Activated CD8-positive, alpha-beta T cell treated with anti-CD3 and anti-CD28 coated beads for 36 hours (primary cell): ENCODE data around the gene TPM1. TPM values are rescaled to one million over a fixed set of nuclear protein-coding genes. Genes with fewer than 3 reads are reported as not detected.

Experiments
- ATAC-seq: fragments of 200-7000 bp; cut with Tn5 transposase; one replicate; pipeline ENCODE4 v1.10.0; 2021; ENCODE audit warnings: mild to moderate bottlenecking, moderate library complexity
- CTCF ChIA-PET: fragments of 350-600 bp; sonication (Branson Sonifier 250); formaldehyde crosslinking; loops from one replicate; lab custom pipeline; 2021; ENCODE audit warnings: antibody characterized with exemption; lab: Charles Lee
- POLR2A ChIA-PET: fragments of 350-600 bp; sonication (Branson Sonifier 250); formaldehyde crosslinking; loops from one replicate; lab custom pipeline; 2021; ENCODE audit warnings: antibody characterized with exemption; lab: Charles Lee
- DNase-seq: peaks from one replicate; pipeline ENCODE4 v3.0.0-alpha.2; 2020
- H3K27ac Mint-ChIP-seq: one replicate; pipeline ENCODE4 v1.8.0; 2021; ENCODE audit warnings: mild to moderate bottlenecking, mixed read lengths
- H3K27me3 Mint-ChIP-seq: one replicate; pipeline ENCODE4 v1.8.0; 2021; ENCODE audit warnings: mixed read lengths
- H3K36me3 Mint-ChIP-seq: one replicate; pipeline ENCODE4 v1.8.0; 2021; ENCODE audit warnings: low read depth, mixed read lengths
- H3K4me1 Mint-ChIP-seq: one replicate; pipeline ENCODE4 v1.8.0; 2021; ENCODE audit warnings: low read depth, mixed read lengths
- H3K4me3 Mint-ChIP-seq: one replicate; pipeline ENCODE4 v1.8.0; 2021; ENCODE audit warnings: mild to moderate bottlenecking, moderate library complexity, mixed read lengths
- H3K9me3 Mint-ChIP-seq: one replicate; pipeline ENCODE4 v1.8.0; 2021; ENCODE audit warnings: mixed read lengths
- intact Hi-C: fragments of 100-400 bp; cut with micrococcal nuclease; formaldehyde crosslinking; loops from one replicate; pipeline ENCODE4 v1.10.0; 2022
- total RNA-seq, 2 experiments: library from RNA; stranded (reverse); gene quantifications; one replicate each; pipeline ENCODE4 v1.2.3, GENCODE V29; 2021
- TF ChIP-seq, protein P1 (sequence below): fragments of 200-600 bp; IDR thresholded peaks from one replicate; pipeline ENCODE4 v1.8.0; 2022; ENCODE audit warnings: antibody characterized with exemption, mild to moderate bottlenecking

The TPM1 gene
- total RNA-seq, 2 experiments from 2014 or later = 6.0 to 6.3 TPM

DNA sequence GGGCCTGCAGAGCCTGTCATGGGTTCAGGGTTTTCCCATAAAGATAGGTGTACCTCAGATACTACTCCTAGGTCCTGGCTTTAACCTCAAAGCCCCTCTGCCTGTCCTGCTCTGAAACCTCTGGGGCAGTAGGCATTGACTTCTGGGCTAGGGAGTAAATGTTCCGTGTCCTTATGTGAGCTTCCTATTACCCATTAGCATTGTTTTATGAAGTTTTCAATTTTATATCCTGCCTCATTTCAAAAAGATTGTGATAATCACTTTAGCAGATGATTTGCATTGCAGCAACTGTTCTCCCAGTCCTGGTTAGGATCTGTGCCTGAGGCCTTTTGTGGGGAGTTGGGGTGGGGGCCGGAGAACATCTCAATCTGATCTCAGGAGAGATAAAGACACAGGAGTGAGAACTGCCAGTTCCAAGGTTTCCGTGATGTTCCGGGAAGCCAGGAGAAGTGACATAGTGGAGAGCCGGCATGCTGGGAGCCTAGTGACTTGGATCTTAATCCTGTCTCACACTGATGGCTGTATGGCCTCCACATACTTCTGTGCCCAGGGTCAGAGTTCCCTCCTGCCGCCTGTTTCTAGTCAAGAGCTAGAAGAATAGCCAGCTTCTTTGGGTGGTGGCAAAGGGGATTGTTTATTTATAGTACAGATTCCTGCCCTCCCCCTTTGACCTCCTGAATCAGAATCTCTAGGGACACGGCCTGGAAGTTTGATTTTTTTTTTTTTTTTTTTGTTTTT is 10.6 kb downstream of the TPM1 start:
- ChIA-PET POLR2A (no interaction called here), CTCF (interaction anchor here (2.1 kb wide), 1 partner anchor 40 kb away, joined by 8 read pairs; no protein-coding TSS in a partner anchor)
- Mint-ChIP-seq H3K36me3 (peaks cover 2% of the 10 kb centered on the region), H3K27me3 (no peaks in the 10 kb centered on the region), H3K4me1 (peaks cover 7% of the 10 kb centered on the region), H3K27ac (no peak overlapping the region), H3K4me3 (no peak overlapping the region), H3K9me3 (no peaks in the 10 kb centered on the region)
- ATAC-seq (no peak), DNase-seq (no peak)
- intact Hi-C loops = no loop called here
- TF ChIP-seq, protein P1, sequence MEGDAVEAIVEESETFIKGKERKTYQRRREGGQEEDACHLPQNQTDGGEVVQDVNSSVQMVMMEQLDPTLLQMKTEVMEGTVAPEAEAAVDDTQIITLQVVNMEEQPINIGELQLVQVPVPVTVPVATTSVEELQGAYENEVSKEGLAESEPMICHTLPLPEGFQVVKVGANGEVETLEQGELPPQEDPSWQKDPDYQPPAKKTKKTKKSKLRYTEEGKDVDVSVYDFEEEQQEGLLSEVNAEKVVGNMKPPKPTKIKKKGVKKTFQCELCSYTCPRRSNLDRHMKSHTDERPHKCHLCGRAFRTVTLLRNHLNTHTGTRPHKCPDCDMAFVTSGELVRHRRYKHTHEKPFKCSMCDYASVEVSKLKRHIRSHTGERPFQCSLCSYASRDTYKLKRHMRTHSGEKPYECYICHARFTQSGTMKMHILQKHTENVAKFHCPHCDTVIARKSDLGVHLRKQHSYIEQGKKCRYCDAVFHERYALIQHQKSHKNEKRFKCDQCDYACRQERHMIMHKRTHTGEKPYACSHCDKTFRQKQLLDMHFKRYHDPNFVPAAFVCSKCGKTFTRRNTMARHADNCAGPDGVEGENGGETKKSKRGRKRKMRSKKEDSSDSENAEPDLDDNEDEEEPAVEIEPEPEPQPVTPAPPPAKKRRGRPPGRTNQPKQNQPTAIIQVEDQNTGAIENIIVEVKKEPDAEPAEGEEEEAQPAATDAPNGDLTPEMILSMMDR = no peak

DNA sequence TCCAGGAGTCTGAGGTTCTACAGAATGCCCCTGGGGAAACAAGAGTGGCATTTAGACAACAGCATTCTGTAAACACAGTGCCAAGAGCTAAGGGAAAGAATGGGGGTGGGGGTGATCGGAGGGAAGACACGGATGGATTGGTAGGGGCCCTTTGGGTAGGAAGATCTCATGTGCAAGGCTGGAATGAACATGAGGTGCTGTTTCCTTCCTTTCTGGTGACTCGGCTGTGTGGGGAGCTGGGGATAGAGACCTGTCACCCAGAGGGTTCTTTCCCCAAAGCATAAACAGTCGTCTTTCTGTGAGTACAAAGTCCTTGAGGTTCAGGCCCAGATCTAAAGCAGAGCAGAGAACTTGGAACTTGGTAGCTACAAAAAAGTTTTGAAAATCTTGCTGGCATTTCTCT is 11.7 kb downstream of the TPM1 start:
- Mint-ChIP-seq H3K9me3 (no peaks in the 10 kb centered on the region), H3K36me3 (peaks cover 4% of the 10 kb centered on the region), H3K4me3 (no peak overlapping the region), H3K27ac (no peak overlapping the region), H3K4me1 (peaks cover 3% of the 10 kb centered on the region), H3K27me3 (no peaks in the 10 kb centered on the region)
- TF ChIP-seq, protein P1 = no peak
- ATAC-seq (no peak), DNase-seq (no peak)
- POLR2A ChIA-PET = no interaction called here
- CTCF ChIA-PET = interaction anchor here (1.7 kb wide), 1 partner anchor 40 kb away, joined by 10 read pairs; no protein-coding TSS in a partner anchor
- intact Hi-C loops = no loop called here

DNA sequence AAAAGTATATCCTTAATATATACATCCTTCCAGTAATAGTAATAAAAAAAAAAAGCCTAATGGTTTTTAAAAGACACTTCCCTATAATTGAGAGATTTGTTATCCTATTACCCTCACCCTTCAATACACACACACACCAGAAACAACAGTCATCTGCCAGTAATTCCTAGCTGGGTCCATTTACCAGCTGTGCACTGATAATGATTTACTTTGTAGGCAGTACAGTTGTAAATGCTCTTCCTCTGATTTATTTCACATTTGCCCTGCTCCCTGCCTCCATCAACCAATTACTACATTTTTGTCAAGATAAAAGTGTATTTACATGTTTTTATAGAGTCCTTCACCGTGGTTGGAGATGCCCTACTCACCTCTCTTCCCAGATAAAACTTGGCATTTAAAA is 12.4 kb downstream of the TPM1 start:
- H3K27ac Mint-ChIP-seq = no peak overlapping the region
- DNase-seq = no peak
- no peaks in the 10 kb centered on the region for H3K4me1 Mint-ChIP-seq
- CTCF ChIA-PET = interaction anchor here (1.7 kb wide), 1 partner anchor 39 kb away, joined by 10 read pairs; no protein-coding TSS in a partner anchor
- intact Hi-C loops = no loop called here
- H3K4me3 Mint-ChIP-seq = no peak overlapping the region
- H3K9me3 Mint-ChIP-seq = no peaks in the 10 kb centered on the region
- POLR2A ChIA-PET = no interaction called here
- TF ChIP-seq, protein P1 = no peak
- H3K27me3 Mint-ChIP-seq = no peaks in the 10 kb centered on the region
- peaks cover 6% of the 10 kb centered on the region for H3K36me3 Mint-ChIP-seq
- ATAC-seq = no peak

DNA sequence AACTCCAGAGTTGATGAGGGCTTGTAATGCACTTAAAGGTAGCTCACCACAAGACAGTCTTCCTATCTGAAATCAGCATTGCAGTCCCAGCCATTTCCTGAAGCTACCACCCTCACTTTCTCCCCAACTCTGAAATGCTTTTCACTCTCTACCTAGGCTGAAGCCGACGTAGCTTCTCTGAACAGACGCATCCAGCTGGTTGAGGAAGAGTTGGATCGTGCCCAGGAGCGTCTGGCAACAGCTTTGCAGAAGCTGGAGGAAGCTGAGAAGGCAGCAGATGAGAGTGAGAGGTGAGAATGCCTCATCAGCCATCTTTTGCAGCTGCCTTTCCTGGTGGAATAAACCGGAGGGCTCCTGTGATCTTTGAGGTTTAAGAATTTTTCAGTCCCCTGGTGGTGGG is 14.3 kb downstream of the TPM1 start:
- CTCF ChIA-PET = interaction anchor here (1.5 to 2.4 kb wide), 4 partner anchors 9 to 37 kb away, joined by 3 to 27 read pairs (median 6); no protein-coding TSS in a partner anchor
- no peak for ATAC-seq
- no peak overlapping the region for H3K27ac Mint-ChIP-seq
- TF ChIP-seq, protein P1 = no peak
- no peaks in the 10 kb centered on the region for H3K9me3 Mint-ChIP-seq
- intact Hi-C loops = no loop called here
- no peaks in the 10 kb centered on the region for H3K4me1 Mint-ChIP-seq
- H3K27me3 Mint-ChIP-seq = no peaks in the 10 kb centered on the region
- POLR2A ChIA-PET = no interaction called here
- H3K36me3 Mint-ChIP-seq = peaks cover 10% of the 10 kb centered on the region
- H3K4me3 Mint-ChIP-seq = no peak overlapping the region
- DNase-seq = no peak
